ENCODE data around the gene LMX1B.

Gene LMX1B

GRCh38 chr9:126581893-126582292 lies 31.8 kb upstream of the LMX1B start:
- TF ChIP-seq CTCF (IDR thresholded peaks at IDR 0.05), result no peak
- Histone ChIP-seq H3K4me3 (no peak overlapping the region), H3K27ac (no peak overlapping the region)
- no peak for DNase-seq (ENCODE audit: low spot score)

- Histone ChIP-seq H3K4me3 (no peak overlapping the region), H3K27ac (no peak overlapping the region)
- no peak for TF ChIP-seq CTCF (IDR thresholded peaks at IDR 0.05)
- DNase-seq (ENCODE audit: low spot score), result no peak
Observed at GRCh38 chr9:126582427-126582826, 31.3 kb upstream of the LMX1B start.

GRCh38 chr9:126583144-126583760 lies 30.5 kb upstream of the LMX1B start:
- TF ChIP-seq CTCF (IDR thresholded peaks at IDR 0.05), result no peak
- no peak overlapping the region for H3K4me3 ChIP-seq
- no peak for DNase-seq (ENCODE audit: low spot score)
- no peak overlapping the region for H3K27ac ChIP-seq

GRCh38 chr9:126584611-126585010 lies 29.1 kb upstream of the LMX1B start:
- Histone ChIP-seq H3K4me3 (no peak overlapping the region), H3K27ac (no peak overlapping the region)
- no peak for DNase-seq (ENCODE audit: low spot score)
- no peak for TF ChIP-seq CTCF (IDR thresholded peaks at IDR 0.05)

GRCh38 chr9:126586236-126586635 lies 27.5 kb upstream of the LMX1B start:
- no peak overlapping the region for H3K4me3 ChIP-seq
- no peak for DNase-seq (ENCODE audit: low spot score)
- H3K27ac ChIP-seq, result no peak overlapping the region
- no peak for TF ChIP-seq CTCF (IDR thresholded peaks at IDR 0.05)

GRCh38 chr9:126587187-126588185 lies 26.2 kb upstream of the LMX1B start:
- Histone ChIP-seq H3K27ac (peak overlapping the region in 1 of 2 donors; percentile 26), H3K4me3 (no peak overlapping the region)
- TF ChIP-seq CTCF (IDR thresholded peaks at IDR 0.05), result no peak
- no peak for DNase-seq (ENCODE audit: low spot score)
